GM12874 (cell line): Measurements from ENCODE around the gene ZMYND11.

ENCODE experiments used
- TF ChIP-seq, protein P1 (sequence below): IDR thresholded peaks from 2 replicates; pipeline ENCODE4 v1.5.1; 2011; ENCODE audit warnings: low read depth, mild to moderate bottlenecking, control low read depth, low read length, moderate library complexity; ENCODE audit not compliant: insufficient read depth

ZMYND11 gene

GRCh38 chr10:92153-92552 is 43.1 kb upstream of the ZMYND11 start:
- TF ChIP-seq, protein P1, sequence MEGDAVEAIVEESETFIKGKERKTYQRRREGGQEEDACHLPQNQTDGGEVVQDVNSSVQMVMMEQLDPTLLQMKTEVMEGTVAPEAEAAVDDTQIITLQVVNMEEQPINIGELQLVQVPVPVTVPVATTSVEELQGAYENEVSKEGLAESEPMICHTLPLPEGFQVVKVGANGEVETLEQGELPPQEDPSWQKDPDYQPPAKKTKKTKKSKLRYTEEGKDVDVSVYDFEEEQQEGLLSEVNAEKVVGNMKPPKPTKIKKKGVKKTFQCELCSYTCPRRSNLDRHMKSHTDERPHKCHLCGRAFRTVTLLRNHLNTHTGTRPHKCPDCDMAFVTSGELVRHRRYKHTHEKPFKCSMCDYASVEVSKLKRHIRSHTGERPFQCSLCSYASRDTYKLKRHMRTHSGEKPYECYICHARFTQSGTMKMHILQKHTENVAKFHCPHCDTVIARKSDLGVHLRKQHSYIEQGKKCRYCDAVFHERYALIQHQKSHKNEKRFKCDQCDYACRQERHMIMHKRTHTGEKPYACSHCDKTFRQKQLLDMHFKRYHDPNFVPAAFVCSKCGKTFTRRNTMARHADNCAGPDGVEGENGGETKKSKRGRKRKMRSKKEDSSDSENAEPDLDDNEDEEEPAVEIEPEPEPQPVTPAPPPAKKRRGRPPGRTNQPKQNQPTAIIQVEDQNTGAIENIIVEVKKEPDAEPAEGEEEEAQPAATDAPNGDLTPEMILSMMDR: no peak

GRCh38 chr10:92846-93245 is 42.4 kb upstream of the ZMYND11 start:
- TF ChIP-seq, protein P1: no peak

DNA sequence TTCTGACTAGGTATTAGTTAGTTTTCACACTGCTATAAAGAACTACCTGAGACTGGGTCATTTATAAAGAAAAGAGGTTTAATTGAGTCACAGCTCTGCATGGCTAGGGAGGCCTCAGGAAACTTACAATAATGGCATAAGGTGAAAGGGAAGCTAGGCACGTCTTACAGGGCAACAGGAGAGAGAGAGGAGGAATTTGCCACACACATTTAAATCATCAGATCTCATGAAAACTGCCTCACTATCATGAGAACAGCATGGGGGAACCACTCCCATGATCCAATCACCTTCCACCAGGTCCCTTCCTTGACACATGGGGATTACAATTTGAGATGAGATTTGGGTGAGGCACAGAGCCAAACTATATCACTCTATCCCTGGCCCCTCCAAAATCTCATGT is 40.6 kb upstream of the ZMYND11 start:
- TF ChIP-seq, protein P1: no peak

DNA sequence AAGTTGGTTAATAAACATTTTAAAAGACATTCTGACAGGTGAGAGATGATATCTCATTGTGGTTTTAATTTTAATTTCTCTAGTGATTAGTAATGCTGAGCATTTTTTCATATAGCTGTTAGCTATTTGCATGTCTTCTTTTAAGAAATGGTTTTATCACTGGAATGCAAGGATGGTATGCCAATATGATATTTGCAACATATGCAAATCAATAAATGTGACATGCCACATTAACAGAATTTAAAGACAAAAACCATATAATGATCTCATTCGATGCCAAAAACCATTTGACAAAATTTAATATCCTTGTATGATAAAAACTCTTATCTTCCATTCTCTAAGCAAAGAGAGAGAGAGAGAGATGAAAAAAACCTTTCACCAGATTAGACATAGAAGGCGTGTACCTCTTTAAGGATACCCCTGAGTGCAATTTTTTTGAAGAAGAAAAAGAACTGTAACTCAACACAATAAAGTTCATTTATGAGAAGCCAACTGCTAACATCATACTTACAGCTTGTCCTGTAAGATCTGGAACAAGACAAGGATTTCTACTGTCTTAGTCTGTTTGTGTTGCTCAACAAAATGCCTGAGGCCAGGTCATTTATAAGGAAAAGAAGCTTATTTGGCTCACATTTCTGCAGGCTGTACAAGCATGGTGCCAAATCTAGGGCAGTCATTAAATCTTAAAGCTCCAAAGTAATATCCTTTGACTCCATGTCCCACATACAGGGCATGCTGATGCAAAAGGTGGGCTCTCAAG is 39.7 kb upstream of the ZMYND11 start:
- TF ChIP-seq, protein P1: no peak

DNA sequence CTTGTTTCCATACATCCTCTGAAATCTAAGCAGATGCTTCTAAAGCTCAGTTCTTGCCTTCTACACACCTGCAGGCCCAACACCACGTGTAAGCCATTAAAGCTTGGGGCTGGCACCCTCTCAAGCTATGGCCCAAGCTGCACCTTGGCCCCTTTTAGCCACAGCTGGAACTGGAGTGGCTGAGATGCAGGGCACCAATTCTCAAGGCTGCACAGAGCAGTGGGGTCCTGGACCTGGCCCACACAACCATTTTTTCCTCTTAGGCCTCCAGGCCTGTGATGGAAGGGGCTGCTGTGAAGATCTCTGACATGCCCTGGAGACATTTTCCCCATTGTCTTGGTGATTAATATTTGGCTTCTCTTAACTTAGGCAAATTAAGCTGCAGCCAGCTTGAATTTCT is 38.8 kb upstream of the ZMYND11 start:
- TF ChIP-seq, protein P1: no peak

DNA sequence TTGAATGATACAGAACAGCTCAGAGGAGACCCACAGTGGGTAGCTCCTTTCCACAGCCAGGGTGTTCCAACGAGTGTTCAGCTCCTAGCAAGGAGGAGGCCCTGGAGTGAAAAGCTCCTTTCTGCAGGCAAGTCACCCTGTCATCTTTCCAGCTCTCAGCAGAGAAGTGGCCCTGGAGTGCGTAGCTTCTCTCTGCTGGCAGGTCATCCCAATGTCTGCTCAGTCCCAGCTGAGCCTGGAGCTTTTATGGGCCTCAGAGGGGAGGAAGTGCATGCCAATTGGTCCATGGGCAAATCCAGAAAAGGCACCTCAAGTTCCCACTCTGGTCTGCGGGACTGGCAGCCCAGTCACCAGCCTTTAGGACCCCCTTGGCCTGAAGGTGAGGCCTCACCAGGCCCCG is 30.8 kb upstream of the ZMYND11 start:
- TF ChIP-seq, protein P1: no peak

DNA sequence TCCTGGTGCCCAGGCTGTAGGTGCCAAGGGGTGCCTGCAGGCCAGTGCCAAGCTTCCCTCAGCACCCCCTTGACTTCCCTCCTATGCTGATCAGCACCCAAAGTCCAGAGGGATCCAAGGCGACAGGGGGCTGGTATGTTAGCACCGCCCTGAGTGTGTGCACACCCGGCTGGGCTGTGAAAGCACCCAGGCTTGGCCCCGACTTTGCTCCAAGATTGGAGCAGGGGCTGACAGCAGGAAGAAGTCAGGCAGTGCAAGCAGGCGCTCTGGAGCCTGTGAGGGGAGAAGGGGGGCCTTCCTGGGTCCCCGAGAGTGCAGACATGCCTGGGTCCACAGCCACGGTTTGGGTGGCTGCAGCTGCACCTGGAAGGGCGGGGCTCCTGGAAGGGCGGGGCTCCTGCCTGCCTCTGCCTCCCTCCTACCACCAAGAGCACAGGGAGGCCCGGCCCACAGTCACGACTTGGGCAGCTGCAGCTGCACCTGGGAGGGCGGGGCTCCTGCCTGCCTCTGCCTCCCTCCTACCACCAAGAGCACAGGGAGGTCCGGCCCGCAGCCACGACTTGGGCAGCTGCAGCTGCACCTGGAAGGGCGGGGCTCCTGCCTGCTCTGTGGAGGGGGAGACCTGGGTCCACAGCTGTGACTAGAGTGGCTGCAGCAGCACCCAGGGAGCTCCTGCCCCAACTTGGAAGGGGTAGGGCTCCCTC is 30.2 kb upstream of the ZMYND11 start:
- TF ChIP-seq, protein P1: no peak
